Measurements from ENCODE around the gene COTL1. TPM values are rescaled to one million over a fixed set of nuclear protein-coding genes. Genes with fewer than 3 reads are reported as not detected.

COTL1 gene
- total RNA-seq: 37.6 and 40.6 TPM in 2 replicates
- long read RNA-seq, partial matches to known transcripts: 1 of 8 reads
- long read RNA-seq, other reads (novel, unspliced or antisense): 2 of 8 reads

- no peaks in the 10 kb centered on the region for H3K9me3 Mint-ChIP-seq (ENCODE audit: low read depth)
- no peak for TF ChIP-seq CTCF (IDR thresholded peaks at IDR 0.05; ENCODE audit: unreplicated experiment)
These were observed at the start of gene COTL1 for GRCh38 chr16:84617791-84618580. TSS of gene COTL1 (minus strand) at chr16:84618078. CDS start at chr16:84617914, 164 bp downstream.

GRCh38 chr16:84665843-84666242 is 48.0 kb upstream of the COTL1 start:
- Mint-ChIP-seq H3K9me3 (ENCODE audit: low read depth) (no peaks in the 10 kb centered on the region), H3K27ac (no peak overlapping the region), H3K36me3 (ENCODE audit: insufficient read depth) (peaks cover 15% of the 10 kb centered on the region), H3K27me3 (no peaks in the 10 kb centered on the region), H3K4me3 (ENCODE audit: low read depth) (no peak overlapping the region), H3K4me1 (ENCODE audit: low read depth) (peaks cover 6% of the 10 kb centered on the region)
- TF ChIP-seq CTCF (IDR thresholded peaks at IDR 0.05; ENCODE audit: unreplicated experiment): no peak
- DNase-seq (ENCODE audit: low spot score, unreplicated experiment): no peak

More at GRCh38 chr16:84617791-84618580, at the start of gene COTL1:
- H3K4me3 Mint-ChIP-seq (ENCODE audit: low read depth): peak within 1 kb of the TSS; percentile 91
- peak within 1 kb of the TSS; percentile 73 for H3K27ac Mint-ChIP-seq
- H3K36me3 Mint-ChIP-seq (ENCODE audit: insufficient read depth): peaks cover 2% of the 10 kb centered on the region
- DNase-seq (ENCODE audit: low spot score, unreplicated experiment): peak; percentile 81
- peaks cover 12% of the 10 kb centered on the region for H3K27me3 Mint-ChIP-seq
- peaks cover 11% of the 10 kb centered on the region for H3K4me1 Mint-ChIP-seq (ENCODE audit: low read depth)

- Mint-ChIP-seq H3K4me1 (ENCODE audit: low read depth) (peaks cover 6% of the 10 kb centered on the region), H3K4me3 (ENCODE audit: low read depth) (no peak overlapping the region), H3K36me3 (ENCODE audit: insufficient read depth) (peaks cover 15% of the 10 kb centered on the region), H3K27ac (no peak overlapping the region), H3K27me3 (no peaks in the 10 kb centered on the region), H3K9me3 (ENCODE audit: low read depth) (no peaks in the 10 kb centered on the region)
- TF ChIP-seq CTCF (IDR thresholded peaks at IDR 0.05; ENCODE audit: unreplicated experiment): no peak
- DNase-seq (ENCODE audit: low spot score, unreplicated experiment): no peak
These were observed 47.5 kb upstream of the COTL1 start for GRCh38 chr16:84665359-84665758.

- TF ChIP-seq CTCF (IDR thresholded peaks at IDR 0.05; ENCODE audit: unreplicated experiment): no peak
- Mint-ChIP-seq H3K4me3 (ENCODE audit: low read depth) (no peak overlapping the region), H3K36me3 (ENCODE audit: insufficient read depth) (peaks cover 22% of the 10 kb centered on the region), H3K4me1 (ENCODE audit: low read depth) (peaks cover 6% of the 10 kb centered on the region), H3K27me3 (no peaks in the 10 kb centered on the region), H3K27ac (no peak overlapping the region), H3K9me3 (ENCODE audit: low read depth) (no peaks in the 10 kb centered on the region)
- no peak for DNase-seq (ENCODE audit: low spot score, unreplicated experiment)
These were observed 45.7 kb upstream of the COTL1 start for GRCh38 chr16:84663433-84664101.

GRCh38 chr16:84662471-84662870 is 44.6 kb upstream of the COTL1 start:
- Mint-ChIP-seq H3K36me3 (ENCODE audit: insufficient read depth) (peaks cover 28% of the 10 kb centered on the region), H3K4me1 (ENCODE audit: low read depth) (peaks cover 2% of the 10 kb centered on the region), H3K27ac (no peak overlapping the region)

More at GRCh38 chr16:84662471-84662870, 44.6 kb upstream of the COTL1 start:
- no peak for DNase-seq (ENCODE audit: low spot score, unreplicated experiment)
- H3K27me3 Mint-ChIP-seq: no peaks in the 10 kb centered on the region
- H3K4me3 Mint-ChIP-seq (ENCODE audit: low read depth): no peak overlapping the region
- H3K9me3 Mint-ChIP-seq (ENCODE audit: low read depth): no peaks in the 10 kb centered on the region
- no peak for TF ChIP-seq CTCF (IDR thresholded peaks at IDR 0.05; ENCODE audit: unreplicated experiment)
